Inferior parietal cortex (tissue), 1 donor: ENCODE data around the gene ADNP2.

Experiments
- DNase-seq: peaks from one replicate; pipeline ENCODE4 v3.0.0-alpha.2; 2016; ENCODE audit errors: extremely low spot score

Gene ADNP2

GRCh38 chr18:80170395-80171053, 61.5 kb downstream of the ADNP2 start:
- DNase-seq, result no peak

- DNase-seq, result peak; percentile 53
Measured at GRCh38 chr18:80171054-80171872, 62.2 kb downstream of the ADNP2 start.

- DNase-seq, result no peak
Measured at GRCh38 chr18:80172056-80172455, 63.0 kb downstream of the ADNP2 start.

- no peak for DNase-seq
Measured at GRCh38 chr18:80173060-80173459, 64.0 kb downstream of the ADNP2 start.

- no peak for DNase-seq
Measured at GRCh38 chr18:80175451-80176204, 66.6 kb downstream of the ADNP2 start.

- DNase-seq, result no peak
Measured at GRCh38 chr18:80176334-80177073, 67.4 kb downstream of the ADNP2 start.

- no peak for DNase-seq
Measured at GRCh38 chr18:80177128-80177527, 68.1 kb downstream of the ADNP2 start.

- no peak for DNase-seq
Measured at GRCh38 chr18:80178935-80179818, 70.1 kb downstream of the ADNP2 start.

GRCh38 chr18:80179857-80180558, 70.9 kb downstream of the ADNP2 start:
- no peak for DNase-seq

GRCh38 chr18:80180778-80181564, 71.9 kb downstream of the ADNP2 start:
- no peak for DNase-seq

GRCh38 chr18:80181642-80182461, 72.8 kb downstream of the ADNP2 start:
- DNase-seq, result no peak

GRCh38 chr18:80182855-80183254, 73.8 kb downstream of the ADNP2 start:
- no peak for DNase-seq

GRCh38 chr18:80183273-80184050, 74.4 kb downstream of the ADNP2 start:
- no peak for DNase-seq

- DNase-seq, result no peak
Measured at GRCh38 chr18:80184243-80184772, 75.2 kb downstream of the ADNP2 start.

GRCh38 chr18:80185545-80185944, 76.5 kb downstream of the ADNP2 start:
- no peak for DNase-seq

GRCh38 chr18:80187956-80188642, 79.0 kb downstream of the ADNP2 start:
- no peak for DNase-seq
